Occipital lobe (tissue), 2 donors: ENCODE results near the gene LRRK1. TPM values are rescaled to one million over a fixed set of nuclear protein-coding genes. Genes with fewer than 3 reads are reported as not detected.
A peak's percentile ranks its signal among the peaks of the same experiment; 100 is the strongest.

Source experiments
- DNase-seq: peaks from one replicate; lab custom pipeline; 2025; lab: John Stamatoyannopoulos, UW
- total RNA-seq: library from RNA; depleted of rRNA; stranded (reverse); fragments of >200 nt; gene quantifications from one replicate; pipeline ENCODE4 v1.2.3, GENCODE V29; 2014

Gene LRRK1
- total RNA-seq = 1.4 TPM

DNA sequence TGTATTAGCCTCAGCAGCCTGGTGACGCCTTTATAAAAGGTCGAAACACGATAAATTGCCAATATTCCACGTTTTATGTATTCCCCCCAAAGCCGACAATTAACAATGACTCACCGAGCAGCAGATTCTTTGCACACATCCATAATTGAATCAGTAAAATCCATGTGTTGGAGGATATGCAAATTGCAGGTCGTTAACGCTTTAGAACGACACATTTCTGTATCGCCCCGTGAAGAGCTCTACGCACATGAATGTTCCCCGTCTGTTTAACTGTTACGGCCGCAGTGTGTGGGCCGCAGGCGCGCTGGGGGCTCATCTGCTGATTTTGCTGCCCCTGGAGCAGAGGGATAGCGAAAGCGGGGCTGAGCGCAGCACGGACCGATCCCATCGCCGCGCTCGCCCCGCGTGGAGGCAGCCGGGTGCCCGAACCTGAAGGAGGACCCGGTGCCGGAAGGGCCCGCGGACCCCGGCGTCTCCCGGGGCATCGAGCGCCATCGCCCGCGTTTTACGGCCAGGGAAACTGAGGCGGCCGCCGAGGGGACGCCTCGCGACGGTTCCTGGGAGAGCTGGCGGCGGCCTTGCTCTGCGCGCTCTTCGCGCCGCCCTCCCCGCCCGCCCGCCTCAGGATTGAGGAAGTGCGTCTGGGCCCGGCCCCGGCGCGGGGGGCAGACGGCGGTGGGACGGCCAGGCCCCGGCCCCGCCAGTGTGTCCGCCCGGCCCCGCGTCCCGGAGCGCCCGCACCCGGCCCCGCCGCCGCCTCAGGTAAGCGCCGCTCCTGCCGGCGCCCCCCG is at the start of gene LRRK1:
LRRK1 (plus strand) TSS at position 668 of the 791 bp plus-strand sequence. CDS start 5,276 bp downstream, outside the sequence.
- no peak for DNase-seq

DNA sequence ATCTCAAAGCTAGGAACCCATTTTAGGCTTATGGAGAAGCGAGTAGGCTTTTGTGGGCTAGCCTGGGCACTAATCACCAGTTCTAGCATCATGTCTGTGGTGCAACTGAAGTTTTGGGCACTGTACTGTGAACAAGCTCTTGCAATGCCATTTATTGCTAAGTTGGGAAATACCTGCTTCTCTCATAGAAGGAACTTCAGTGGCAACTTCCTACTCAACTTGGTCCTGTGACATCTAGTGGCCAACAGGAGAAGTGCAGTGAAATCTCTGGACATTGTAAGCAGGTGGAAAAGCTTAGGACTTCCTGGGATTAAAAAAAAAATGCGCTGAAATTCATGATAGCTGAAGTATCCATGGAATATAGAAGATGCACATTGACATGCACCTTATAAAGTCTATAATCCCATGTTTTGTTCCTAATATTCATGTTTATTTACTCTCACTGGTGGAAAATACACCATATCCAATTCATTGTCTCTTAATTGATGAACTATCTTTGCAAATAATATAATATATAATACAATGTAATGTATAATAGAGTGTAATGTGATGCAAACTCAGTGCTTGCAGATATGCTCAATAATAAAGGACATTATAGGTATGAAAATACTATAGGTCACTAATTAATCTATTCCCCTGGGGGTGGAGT is 46.0 kb upstream of the LRRK1 start:
- peak; percentile 42 for DNase-seq

GRCh38 chr15:100875495-100875894 is 43.7 kb upstream of the LRRK1 start:
- no peak for DNase-seq

GRCh38 chr15:100875976-100876375 is 43.2 kb upstream of the LRRK1 start:
- DNase-seq = no peak

- no peak for DNase-seq
Measured at GRCh38 chr15:100877551-100877950, 41.6 kb upstream of the LRRK1 start.

DNA sequence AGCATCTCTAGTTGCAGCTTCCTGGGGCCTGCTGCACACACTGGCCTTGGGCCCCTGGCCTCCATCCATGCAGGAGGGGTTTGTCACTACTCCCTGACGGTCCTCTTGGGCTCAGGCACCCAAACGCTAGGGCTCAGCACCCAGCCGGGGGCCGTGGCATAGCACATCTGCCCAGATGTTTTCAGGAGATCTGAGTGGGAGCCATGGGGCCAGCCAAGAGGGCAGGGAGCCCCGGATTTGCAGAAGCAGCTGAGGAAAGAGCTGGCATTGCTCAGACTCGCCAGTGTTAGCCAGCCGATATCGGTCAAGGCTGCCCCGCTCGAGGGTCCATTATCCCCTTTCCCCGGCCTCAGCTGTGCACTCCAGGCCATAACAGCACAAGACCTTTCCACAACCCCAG is 41.0 kb upstream of the LRRK1 start:
- no peak for DNase-seq

DNA sequence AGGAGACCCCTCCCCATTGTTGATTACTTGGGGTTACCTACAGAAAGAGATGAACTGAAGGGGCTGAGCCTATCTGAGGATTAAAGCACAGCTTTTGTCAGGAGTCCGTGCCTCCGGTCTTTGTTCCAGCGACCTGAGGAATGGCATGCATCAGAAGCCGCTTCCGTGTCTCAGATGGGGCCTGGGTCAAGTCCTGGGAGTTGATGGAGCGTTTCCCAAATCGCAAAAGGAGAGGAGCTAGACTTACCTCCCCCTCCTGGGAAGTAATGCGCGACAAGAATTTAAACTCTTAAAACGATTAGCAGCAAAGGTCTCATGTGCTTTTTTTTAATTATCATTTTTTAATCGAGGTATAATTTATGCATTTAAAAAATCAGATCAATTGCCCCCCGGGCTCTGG is 40.5 kb upstream of the LRRK1 start:
- no peak for DNase-seq

GRCh38 chr15:100879061-100879463 is 40.1 kb upstream of the LRRK1 start:
- DNase-seq = no peak

DNA sequence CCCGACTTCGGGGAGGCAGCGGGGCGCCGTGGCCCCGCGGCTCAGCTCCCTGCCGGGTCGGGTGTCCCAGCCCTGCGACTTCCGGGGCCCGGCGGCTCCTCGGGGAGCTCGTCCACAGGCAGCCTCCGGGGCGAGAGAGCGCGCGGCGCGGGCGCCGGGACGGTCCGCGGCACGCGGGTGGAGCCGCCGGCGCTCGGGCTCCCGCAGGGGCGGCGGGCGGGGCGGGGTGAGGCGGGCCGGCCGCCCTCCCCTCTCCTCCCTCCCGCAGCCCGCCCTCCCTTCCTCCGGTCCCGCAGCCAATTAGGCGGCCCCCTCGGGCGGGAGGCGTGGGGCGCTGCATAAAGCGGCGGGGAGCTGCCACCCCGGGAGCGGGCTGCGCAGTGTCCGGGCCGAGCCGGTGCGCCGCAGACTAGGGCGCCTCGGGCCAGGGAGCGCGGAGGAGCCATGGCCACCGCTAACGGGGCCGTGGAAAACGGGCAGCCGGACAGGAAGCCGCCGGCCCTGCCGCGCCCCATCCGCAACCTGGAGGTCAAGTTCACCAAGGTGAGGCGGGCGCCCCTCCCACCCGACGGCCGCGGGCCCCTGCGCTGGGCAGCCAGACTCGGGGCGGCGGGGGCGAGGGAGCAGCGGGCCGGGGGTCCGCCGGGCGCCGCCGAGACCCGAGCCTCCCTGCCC is 39.6 kb upstream of the LRRK1 start, which contains the start of gene ALDH1A3:
ALDH1A3 (plus strand) TSS at position 368 of the 675 bp plus-strand sequence; CDS start at position 445, 77 bp downstream.
- no peak for DNase-seq

- no peak for DNase-seq
Measured at GRCh38 chr15:100880139-100880896, 38.8 kb upstream of the LRRK1 start.

DNA sequence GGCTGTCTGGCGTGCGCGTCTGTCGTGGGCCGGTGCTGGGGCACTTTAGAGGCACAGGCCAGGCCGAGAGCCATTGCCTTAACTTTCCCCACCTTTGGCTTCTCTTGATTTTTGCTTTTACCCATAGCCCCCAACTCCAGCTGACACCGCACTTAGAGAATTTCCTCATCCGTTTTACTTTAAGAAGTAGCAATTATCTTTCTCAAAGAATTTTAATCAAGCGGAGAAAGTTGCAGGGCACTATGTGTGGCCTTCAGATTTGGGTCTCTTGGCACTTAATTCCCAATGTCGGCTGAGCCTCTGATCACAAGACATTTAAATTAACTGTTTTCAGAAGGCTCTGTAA is 38.3 kb upstream of the LRRK1 start:
- DNase-seq = no peak

DNA sequence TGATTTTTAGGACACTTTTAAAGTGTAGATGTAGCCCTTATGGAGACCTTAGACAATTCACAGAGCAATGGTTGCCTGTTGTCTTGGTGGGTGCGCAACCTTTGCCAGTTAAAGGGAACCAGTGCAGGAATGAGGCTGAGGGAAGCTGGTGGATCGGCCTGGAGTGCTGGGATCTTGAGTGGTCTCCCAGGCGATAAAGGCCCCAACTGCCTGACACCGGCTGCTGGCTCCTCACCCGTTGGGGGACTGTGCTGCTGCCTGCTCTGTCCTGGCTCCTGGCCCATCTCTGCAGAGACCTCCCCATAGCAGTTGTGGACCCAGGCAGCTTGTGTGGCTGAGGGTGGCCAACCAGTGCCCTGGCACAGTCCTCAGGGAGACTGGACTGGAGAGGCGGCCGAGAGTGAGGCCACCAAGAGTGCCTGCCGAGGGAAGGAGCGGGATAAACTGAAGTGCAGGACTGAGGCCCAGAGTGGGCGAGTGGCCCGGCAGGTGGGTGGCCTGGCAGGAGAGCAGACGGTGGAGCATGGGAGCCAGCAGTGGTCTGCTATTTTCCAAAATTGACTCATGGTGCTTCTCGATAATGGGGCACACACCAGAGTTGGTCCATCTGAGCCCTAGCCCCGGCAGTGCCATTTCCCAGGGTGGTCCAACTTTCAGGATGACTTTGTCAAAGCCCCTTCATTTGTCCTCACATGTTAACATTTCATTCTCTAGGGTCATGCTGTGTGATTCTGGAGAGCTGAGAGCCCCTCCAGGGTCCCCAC is 37.4 kb upstream of the LRRK1 start:
- no peak for DNase-seq

GRCh38 chr15:100885116-100885515 is 34.0 kb upstream of the LRRK1 start:
- no peak for DNase-seq

GRCh38 chr15:100885811-100886210 is 33.3 kb upstream of the LRRK1 start:
- no peak for DNase-seq

GRCh38 chr15:100887211-100887913 is 31.8 kb upstream of the LRRK1 start:
- no peak for DNase-seq

- DNase-seq = no peak
Measured at GRCh38 chr15:100889385-100890050, 29.6 kb upstream of the LRRK1 start.

- no peak for DNase-seq
Measured at GRCh38 chr15:100890051-100890720, 29.0 kb upstream of the LRRK1 start.

DNA sequence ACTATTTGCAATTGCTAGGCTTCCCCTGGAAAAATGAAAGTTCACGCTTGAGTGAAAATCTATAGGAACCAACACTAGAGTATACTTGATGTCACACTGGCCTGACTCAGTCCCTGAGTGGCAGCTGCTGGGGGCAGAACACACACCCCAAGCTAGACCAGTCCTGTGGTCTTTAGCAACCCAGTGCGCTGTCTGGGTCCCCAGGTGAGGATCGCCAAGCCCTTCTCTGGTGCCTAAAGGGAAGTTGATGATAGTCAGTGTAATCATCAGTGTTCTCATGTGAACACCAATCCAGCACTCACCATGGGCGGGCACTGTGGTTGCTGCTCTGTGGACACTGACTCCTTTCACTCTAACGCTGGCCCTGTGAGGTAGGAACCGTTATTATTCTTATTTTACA is 28.3 kb upstream of the LRRK1 start:
- no peak for DNase-seq
